B cell (primary cell): ENCODE results near the gene CUEDC2. TPM values are rescaled to one million over a fixed set of nuclear protein-coding genes. Genes with fewer than 3 reads are reported as not detected.

Source experiments
- ATAC-seq: fragments of 200-7000 bp; cut with Tn5 transposase; one replicate; pipeline ENCODE4 v1.10.0; 2021; ENCODE audit warnings: low read depth, mild to moderate bottlenecking, moderate number of reproducible peaks, moderate library complexity
- CTCF ChIA-PET: fragments of 350-600 bp; sonication (Branson Sonifier 250); formaldehyde crosslinking; loops from one replicate; lab custom pipeline; 2021; ENCODE audit warnings: antibody characterized with exemption, inconsistent platforms; lab: Charles Lee
- POLR2A ChIA-PET: fragments of 350-600 bp; sonication (Branson Sonifier 250); formaldehyde crosslinking; loops from one replicate; lab custom pipeline; 2021; ENCODE audit warnings: antibody characterized with exemption; lab: Charles Lee
- DNase-seq: peaks from one replicate; pipeline ENCODE4 v3.0.0; 2013
- H2AFZ ChIP-seq: 2 replicates; pipeline ENCODE4 v1.6.1; 2012; ENCODE audit warnings: mild to moderate bottlenecking, low read depth, low read length; ENCODE audit not compliant: insufficient read depth, poor library complexity, severe bottlenecking
- H3K27ac ChIP-seq, 2 donors: 1 replicate in 1 of 2; 2 replicates in 1 of 2; pipeline ENCODE4 v1.5.1; 2012 to 2013; ENCODE audit warnings: low read length in 2 of 2, mild to moderate bottlenecking in 2 of 2, moderate library complexity in 1 of 2
- H3K27me3 ChIP-seq, 4 experiments: fragments of 200-600 bp in 1 of 4; sonication (generic) in 1 of 4; replicated peaks in 1 of 4; 1 replicate in 2 of 4; 2 replicates in 2 of 4; pipeline versions ENCODE4 v1.6.1 to v1.7.0; 2013 to 2016; ENCODE audit warnings: low read length in 3 of 4, mild to moderate bottlenecking in 2 of 4, mixed read lengths in 1 of 4, moderate library complexity in 1 of 4; ENCODE audit not compliant: insufficient read depth in 4 of 4, control insufficient read depth in 3 of 4; ENCODE audit errors: control extremely low read depth in 1 of 4
- H3K36me3 ChIP-seq, 2 experiments: replicated peaks in 1 of 2; 1 replicate in 1 of 2; 2 replicates in 1 of 2; pipeline versions ENCODE4 v1.6.1 to v1.7.1; 2013; ENCODE audit warnings: low read length in 1 of 2; ENCODE audit not compliant: insufficient read depth in 2 of 2, control insufficient read depth in 1 of 2; ENCODE audit errors: control extremely low read depth in 1 of 2, extremely low read depth in 1 of 2
- H3K4me1 ChIP-seq, 2 donors: fragments of 200-600 bp in 1 of 2; sonication (generic) in 1 of 2; 1 replicate in 1 of 2; 2 replicates in 1 of 2; pipeline versions ENCODE4 v1.5.1 to v1.6.1; 2013 to 2017; ENCODE audit warnings: low read length in 2 of 2; ENCODE audit not compliant: control insufficient read depth in 2 of 2, insufficient read depth in 2 of 2
- H3K4me2 ChIP-seq: replicated peaks from 2 replicates; pipeline ENCODE3; 2012; ENCODE audit warnings: mild to moderate bottlenecking, low read depth, low read length; ENCODE audit not compliant: poor library complexity, severe bottlenecking
- H3K4me3 ChIP-seq, 5 experiments: fragments of 200-600 bp in 1 of 5; sonication (generic) in 1 of 5; 1 replicate in 3 of 5; 2 replicates in 2 of 5; pipeline versions ENCODE4 v1.5.1 to v1.7.0; 2011 to 2016; ENCODE audit warnings: low read length in 4 of 5, mild to moderate bottlenecking in 4 of 5, low read depth in 2 of 5, control low read depth in 1 of 5, moderate library complexity in 1 of 5; ENCODE audit not compliant: insufficient read depth in 1 of 5; ENCODE audit errors: control extremely low read depth in 1 of 5, extremely low read depth in 1 of 5
- H3K79me2 ChIP-seq: fragments of 200-600 bp; sonication (generic); one replicate; pipeline ENCODE4 v1.6.0; 2016; ENCODE audit warnings: low read length; ENCODE audit not compliant: control insufficient read depth, insufficient read depth
- H3K9ac ChIP-seq: fragments of 200-600 bp; sonication (generic); 2 replicates; pipeline ENCODE4 v1.6.1; 2017; ENCODE audit warnings: mild to moderate bottlenecking, low read length, moderate library complexity
- H3K9me3 ChIP-seq, 3 donors: one replicate each; pipeline versions ENCODE4 v1.6.1 to v1.7.1; 2013; ENCODE audit warnings: low read length in 2 of 3; ENCODE audit not compliant: control insufficient read depth in 2 of 3, insufficient read depth in 1 of 3; ENCODE audit errors: control extremely low read depth in 1 of 3
- H4K20me1 ChIP-seq: 2 replicates; pipeline ENCODE4 v1.6.0; 2012; ENCODE audit warnings: mild to moderate bottlenecking, low read length; ENCODE audit not compliant: insufficient read depth, control insufficient read depth, poor library complexity, severe bottlenecking
- H3K27ac Mint-ChIP-seq: one replicate; pipeline ENCODE4 v1.8.0; 2021; ENCODE audit warnings: mixed read lengths
- H3K27me3 Mint-ChIP-seq: one replicate; pipeline ENCODE4 v1.8.0; 2021; ENCODE audit warnings: mixed read lengths
- H3K4me1 Mint-ChIP-seq: one replicate; pipeline ENCODE4 v1.8.0; 2021; ENCODE audit warnings: mixed read lengths
- H3K4me3 Mint-ChIP-seq: one replicate; pipeline ENCODE4 v1.8.0; 2021; ENCODE audit warnings: mixed read lengths
- H3K9me3 Mint-ChIP-seq: one replicate; pipeline ENCODE4 v1.8.0; 2022; ENCODE audit warnings: mixed read lengths; ENCODE audit not compliant: insufficient read depth
- EZH2 ChIP-seq: IDR thresholded peaks from 2 replicates; pipeline ENCODE4 v1.6.1; 2012; ENCODE audit warnings: borderline replicate concordance, low read depth, mild to moderate bottlenecking, moderate library complexity, low read length; ENCODE audit not compliant: insufficient read depth, poor library complexity, severe bottlenecking
- WGBS: methylation state at CpG from one replicate; pipeline ENCODE4 v1.1.5; 2013; ENCODE audit warnings: missing lambda C conversion rate; ENCODE audit not compliant: insufficient coverage; 5-methylcytosine and 5-hydroxymethylcytosine counted together
- intact Hi-C: fragments of 100-400 bp; cut with micrococcal nuclease; formaldehyde crosslinking; loops from one replicate; pipeline ENCODE4 v1.10.0; 2022
- polyA plus RNA-seq: library from polyadenylated mRNA; depleted of rRNA; stranded (reverse); fragments of >200 nt; gene quantifications from 2 replicates; pipeline ENCODE4 v1.2.3, GENCODE V29; 2012
- total RNA-seq, 2 donors: library from RNA; stranded (reverse); fragments of 120-200 nt in 1 of 2; gene quantifications; 1 replicate in 1 of 2; 2 replicates in 1 of 2; pipeline versions ENCODE4 v1.2.3 to v1.2.4, GENCODE V29; 2013 to 2022
- TF ChIP-seq, protein P1 (sequence below): fragments of 200-600 bp; IDR thresholded peaks from one replicate; pipeline ENCODE4 v1.8.0; 2022; ENCODE audit warnings: antibody characterized with exemption, mild to moderate bottlenecking

CUEDC2 gene
- total and polyA plus RNA-seq, 2 donors (not counting 1 experiment from before 2014, with no cell fraction given), result 35.6 to 49.4 TPM

DNA sequence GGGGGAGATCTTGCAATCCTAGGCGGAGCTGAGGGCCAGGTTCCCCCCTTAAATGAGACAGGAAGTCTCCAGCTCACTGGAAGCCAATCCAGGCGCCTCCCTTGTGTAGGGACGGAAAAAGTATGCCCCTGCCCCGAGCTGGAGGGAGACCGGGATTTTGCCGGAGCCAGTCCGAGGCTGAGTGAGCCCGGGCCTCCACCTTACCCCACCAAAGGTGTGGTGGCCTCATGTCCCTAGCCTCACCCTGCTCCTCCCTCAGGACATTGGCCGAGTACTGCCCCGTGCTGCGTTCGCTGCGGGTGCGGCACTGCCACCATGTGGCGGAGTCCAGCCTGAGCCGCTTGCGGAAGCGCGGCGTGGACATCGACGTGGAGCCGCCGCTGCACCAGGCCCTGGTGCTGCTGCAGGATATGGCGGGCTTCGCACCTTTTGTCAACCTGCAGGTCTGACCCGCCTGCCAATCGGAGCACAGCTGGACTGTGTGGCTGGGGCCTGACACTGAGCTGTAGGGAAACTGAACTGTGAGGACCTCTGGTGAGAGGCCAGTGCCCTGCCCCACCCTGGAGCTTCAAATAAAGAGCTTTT, 9.7 kb downstream of the CUEDC2 start:
- intact Hi-C loops, result loop anchor here (5.0 kb wide), 1 partner anchor 290 kb away; the partner anchor contains the start of gene PPRC1
- CTCF ChIA-PET, result interaction anchor here (0.7 to 6.1 kb wide), 16 partner anchors 9 to 253 kb away, joined by 3 to 108 read pairs (median 8); partner anchors contain the start of genes C10orf95, CUEDC2 and NFKB2
- Mint-ChIP-seq H3K4me3 (peak overlapping the region; percentile 99), H3K9me3 (no peaks in the 10 kb centered on the region), H3K4me1 (peaks cover 38% of the 10 kb centered on the region), H3K27me3 (peaks cover 7% of the 10 kb centered on the region), H3K27ac (peak overlapping the region; percentile 77)
- no peaks in the 10 kb centered on the region for H3K79me2 ChIP-seq
- peak overlapping the region; percentile 16 to 39 for H3K27ac ChIP-seq
- H3K9me3 ChIP-seq, result peaks cover 0 to 9% (median 0%) of the 10 kb centered on the region in 3 donors
- ATAC-seq (peak; percentile 19), DNase-seq (peak; percentile 74)
- H3K36me3 ChIP-seq, result peaks cover 0 to 14% of the 10 kb centered on the region in 2 experiments
- H4K20me1 ChIP-seq, result peaks cover 17% of the 10 kb centered on the region
- WGBS, result 15% methylated on average over 28 of the region's 28 CpGs
- H3K4me1 ChIP-seq, result peaks cover 32 to 34% of the 10 kb centered on the region in 2 donors
- peaks cover 0 to 17% (median 11%) of the 10 kb centered on the region in 4 experiments for H3K27me3 ChIP-seq
- TF ChIP-seq EZH2, result no peak
- TF ChIP-seq, protein P1, sequence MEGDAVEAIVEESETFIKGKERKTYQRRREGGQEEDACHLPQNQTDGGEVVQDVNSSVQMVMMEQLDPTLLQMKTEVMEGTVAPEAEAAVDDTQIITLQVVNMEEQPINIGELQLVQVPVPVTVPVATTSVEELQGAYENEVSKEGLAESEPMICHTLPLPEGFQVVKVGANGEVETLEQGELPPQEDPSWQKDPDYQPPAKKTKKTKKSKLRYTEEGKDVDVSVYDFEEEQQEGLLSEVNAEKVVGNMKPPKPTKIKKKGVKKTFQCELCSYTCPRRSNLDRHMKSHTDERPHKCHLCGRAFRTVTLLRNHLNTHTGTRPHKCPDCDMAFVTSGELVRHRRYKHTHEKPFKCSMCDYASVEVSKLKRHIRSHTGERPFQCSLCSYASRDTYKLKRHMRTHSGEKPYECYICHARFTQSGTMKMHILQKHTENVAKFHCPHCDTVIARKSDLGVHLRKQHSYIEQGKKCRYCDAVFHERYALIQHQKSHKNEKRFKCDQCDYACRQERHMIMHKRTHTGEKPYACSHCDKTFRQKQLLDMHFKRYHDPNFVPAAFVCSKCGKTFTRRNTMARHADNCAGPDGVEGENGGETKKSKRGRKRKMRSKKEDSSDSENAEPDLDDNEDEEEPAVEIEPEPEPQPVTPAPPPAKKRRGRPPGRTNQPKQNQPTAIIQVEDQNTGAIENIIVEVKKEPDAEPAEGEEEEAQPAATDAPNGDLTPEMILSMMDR, result peak; percentile 67
- peak overlapping the region; percentile 90 for H3K4me2 ChIP-seq
- peak overlapping the region; percentile 77 for H3K9ac ChIP-seq
- POLR2A ChIA-PET, result interaction anchor here (0.6 to 5.2 kb wide), 6 partner anchors 9 to 304 kb away, joined by 3 to 38 read pairs (median 12); partner anchors contain the start of genes C10orf95, CUEDC2 and NFKB2
- H2AFZ ChIP-seq, result peak overlapping the region; percentile 94
- peak overlapping the region in 4 of 5 experiments; percentile 79 to 92 (median 90) for H3K4me3 ChIP-seq
